ENCODE results near the gene PRX. TPM values are rescaled to one million over a fixed set of nuclear protein-coding genes. Genes with fewer than 3 reads are reported as not detected.
A peak's percentile ranks its signal among the peaks of the same experiment; 100 is the strongest.

The PRX gene
- total RNA-seq = 51.5 TPM
- long read RNA-seq, full-length matches to known transcripts = 18 of 97 reads
- long read RNA-seq, partial matches to known transcripts = 9 of 97 reads
- long read RNA-seq, other reads (novel, unspliced or antisense) = 70 of 97 reads

- peak within 1 kb of the TSS; percentile 77 for H3K27ac ChIP-seq
- H3K27me3 ChIP-seq (ENCODE audit: low read depth) = no peaks in the 10 kb centered on the region
- H3K36me3 ChIP-seq = no peaks in the 10 kb centered on the region
- H3K4me3 ChIP-seq = peak within 1 kb of the TSS; percentile 50
- intact Hi-C loops (cut with DNase I) = no loop called here
- DNase-seq (no peak), ATAC-seq (peak in 1 of 2 donors; percentile 20)
- no peaks in the 10 kb centered on the region for H3K9me3 ChIP-seq
- peaks cover 43% of the 10 kb centered on the region for H3K4me1 ChIP-seq
- no peak for TF ChIP-seq CTCF (IDR thresholded peaks at IDR 0.05)
Observed at GRCh38 chr19:40413291-40413845, at the start of gene PRX. PRX (minus strand) TSS chr19:40413378; CDS start chr19:40407932, 5,446 bp downstream.

- intact Hi-C loops (cut with DNase I) = no loop called here
- peak overlapping the region; percentile 37 for H3K27ac ChIP-seq
- no peak for TF ChIP-seq CTCF (IDR thresholded peaks at IDR 0.05)
- ATAC-seq (no peak), DNase-seq (peak; percentile 78)
- H3K4me3 ChIP-seq = no peak overlapping the region
- peaks cover 45% of the 10 kb centered on the region for H3K4me1 ChIP-seq
- H3K36me3 ChIP-seq = peaks cover 19% of the 10 kb centered on the region
- no peaks in the 10 kb centered on the region for H3K9me3 ChIP-seq
- no peaks in the 10 kb centered on the region for H3K27me3 ChIP-seq (ENCODE audit: low read depth)
Observed at GRCh38 chr19:40461669-40462221, 48.6 kb upstream of the PRX start.

GRCh38 chr19:40460185-40460584, 47.0 kb upstream of the PRX start:
- intact Hi-C loops (cut with DNase I) = no loop called here
- ATAC-seq = no peak
- no peaks in the 10 kb centered on the region for H3K27me3 ChIP-seq (ENCODE audit: low read depth)
- peaks cover 34% of the 10 kb centered on the region for H3K4me1 ChIP-seq
- no peak overlapping the region for H3K4me3 ChIP-seq
- TF ChIP-seq CTCF (IDR thresholded peaks at IDR 0.05) = no peak
- H3K9me3 ChIP-seq = no peaks in the 10 kb centered on the region
- H3K36me3 ChIP-seq = peaks cover 34% of the 10 kb centered on the region
- no peak for DNase-seq
- no peak overlapping the region for H3K27ac ChIP-seq

GRCh38 chr19:40458597-40458974, 45.4 kb upstream of the PRX start:
- Histone ChIP-seq H3K36me3 (peaks cover 44% of the 10 kb centered on the region), H3K27ac (no peak overlapping the region), H3K9me3 (no peaks in the 10 kb centered on the region), H3K4me1 (peaks cover 18% of the 10 kb centered on the region), H3K4me3 (no peak overlapping the region), H3K27me3 (ENCODE audit: low read depth) (no peaks in the 10 kb centered on the region)
- intact Hi-C loops (cut with DNase I) = no loop called here
- DNase-seq (no peak), ATAC-seq (no peak)
- no peak for TF ChIP-seq CTCF (IDR thresholded peaks at IDR 0.05)

- ATAC-seq (no peak), DNase-seq (no peak)
- no peak overlapping the region for H3K4me3 ChIP-seq
- H3K27ac ChIP-seq = no peak overlapping the region
- intact Hi-C loops (cut with DNase I) = no loop called here
- TF ChIP-seq CTCF (IDR thresholded peaks at IDR 0.05) = no peak
- H3K27me3 ChIP-seq (ENCODE audit: low read depth) = no peaks in the 10 kb centered on the region
- peaks cover 44% of the 10 kb centered on the region for H3K36me3 ChIP-seq
- no peaks in the 10 kb centered on the region for H3K9me3 ChIP-seq
- peaks cover 16% of the 10 kb centered on the region for H3K4me1 ChIP-seq
Observed at GRCh38 chr19:40457953-40458596, 44.9 kb upstream of the PRX start.
